Keratinocyte (primary cell): ENCODE data around the gene NTRK1.

ENCODE experiments used
- EZH2 ChIP-seq: IDR thresholded peaks from one replicate; pipeline ENCODE4 v1.6.1; 2012; ENCODE audit warnings: inconsistent platforms, mild to moderate bottlenecking, low read length, moderate library complexity
- TF ChIP-seq, protein P1 (sequence below), 3 experiments: IDR thresholded peaks in 1 of 3; conservative IDR thresholded peaks in 1 of 3; optimal IDR thresholded peaks in 1 of 3; 2 replicates in 2 of 3; 3 replicates in 1 of 3; pipeline versions ENCODE3 to v1.5.1; 2011; ENCODE audit warnings: low read length in 3 of 3, mild to moderate bottlenecking in 3 of 3, moderate library complexity in 2 of 3, control low read depth in 1 of 3, inconsistent platforms in 1 of 3; ENCODE audit not compliant: insufficient read depth in 2 of 3; ENCODE audit errors: extremely low read depth in 1 of 3

DNA sequence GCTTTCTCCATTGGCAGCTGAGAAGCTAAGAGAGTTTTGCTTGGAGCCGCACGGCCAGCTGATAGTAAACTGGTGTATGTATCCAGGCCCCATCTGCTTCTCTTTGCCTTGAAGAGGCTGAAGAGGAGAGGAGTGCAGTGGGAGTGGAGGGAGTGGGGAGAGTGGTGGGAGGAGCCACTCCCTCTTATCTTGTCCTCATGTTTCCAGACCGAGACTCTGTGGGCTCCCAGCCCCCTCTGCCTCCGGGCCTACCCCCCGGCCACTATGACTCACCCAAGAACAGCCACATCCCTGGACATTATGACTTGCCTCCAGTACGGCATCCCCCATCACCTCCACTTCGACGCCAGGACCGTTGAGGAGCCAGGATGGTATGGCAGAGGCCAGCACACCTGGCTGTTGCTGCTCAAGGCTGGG lies 53.8 kb downstream of the NTRK1 start:
- TF ChIP-seq, protein P1, sequence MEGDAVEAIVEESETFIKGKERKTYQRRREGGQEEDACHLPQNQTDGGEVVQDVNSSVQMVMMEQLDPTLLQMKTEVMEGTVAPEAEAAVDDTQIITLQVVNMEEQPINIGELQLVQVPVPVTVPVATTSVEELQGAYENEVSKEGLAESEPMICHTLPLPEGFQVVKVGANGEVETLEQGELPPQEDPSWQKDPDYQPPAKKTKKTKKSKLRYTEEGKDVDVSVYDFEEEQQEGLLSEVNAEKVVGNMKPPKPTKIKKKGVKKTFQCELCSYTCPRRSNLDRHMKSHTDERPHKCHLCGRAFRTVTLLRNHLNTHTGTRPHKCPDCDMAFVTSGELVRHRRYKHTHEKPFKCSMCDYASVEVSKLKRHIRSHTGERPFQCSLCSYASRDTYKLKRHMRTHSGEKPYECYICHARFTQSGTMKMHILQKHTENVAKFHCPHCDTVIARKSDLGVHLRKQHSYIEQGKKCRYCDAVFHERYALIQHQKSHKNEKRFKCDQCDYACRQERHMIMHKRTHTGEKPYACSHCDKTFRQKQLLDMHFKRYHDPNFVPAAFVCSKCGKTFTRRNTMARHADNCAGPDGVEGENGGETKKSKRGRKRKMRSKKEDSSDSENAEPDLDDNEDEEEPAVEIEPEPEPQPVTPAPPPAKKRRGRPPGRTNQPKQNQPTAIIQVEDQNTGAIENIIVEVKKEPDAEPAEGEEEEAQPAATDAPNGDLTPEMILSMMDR (optimal IDR thresholded peaks at IDR 0.05 in 1 of 3, IDR thresholded peaks at IDR 0.05 in 1 of 3, conservative IDR thresholded peaks at IDR 0.05 in 1 of 3; ENCODE audit: extremely low read depth in 1 of 3, insufficient read depth in 2 of 3, low read length in 3 of 3): no peak
- no peak for TF ChIP-seq EZH2
